GM21423 (cell line): ENCODE measurements around the gene PCBD1.
"Not testable (repeated sequence)": the region's sequence is repeated elsewhere in the genome, so short reads cannot be mapped to it uniquely, and the experiment has no call there.

Source experiments
- ATAC-seq: cut with Tn5 transposase; IDR thresholded peaks from one replicate; pipeline ENCODE4 v1.9.1; 2021; ENCODE audit warnings: mild to moderate bottlenecking, moderate library complexity; ENCODE audit not compliant: unreplicated experiment

PCBD1 gene

DNA sequence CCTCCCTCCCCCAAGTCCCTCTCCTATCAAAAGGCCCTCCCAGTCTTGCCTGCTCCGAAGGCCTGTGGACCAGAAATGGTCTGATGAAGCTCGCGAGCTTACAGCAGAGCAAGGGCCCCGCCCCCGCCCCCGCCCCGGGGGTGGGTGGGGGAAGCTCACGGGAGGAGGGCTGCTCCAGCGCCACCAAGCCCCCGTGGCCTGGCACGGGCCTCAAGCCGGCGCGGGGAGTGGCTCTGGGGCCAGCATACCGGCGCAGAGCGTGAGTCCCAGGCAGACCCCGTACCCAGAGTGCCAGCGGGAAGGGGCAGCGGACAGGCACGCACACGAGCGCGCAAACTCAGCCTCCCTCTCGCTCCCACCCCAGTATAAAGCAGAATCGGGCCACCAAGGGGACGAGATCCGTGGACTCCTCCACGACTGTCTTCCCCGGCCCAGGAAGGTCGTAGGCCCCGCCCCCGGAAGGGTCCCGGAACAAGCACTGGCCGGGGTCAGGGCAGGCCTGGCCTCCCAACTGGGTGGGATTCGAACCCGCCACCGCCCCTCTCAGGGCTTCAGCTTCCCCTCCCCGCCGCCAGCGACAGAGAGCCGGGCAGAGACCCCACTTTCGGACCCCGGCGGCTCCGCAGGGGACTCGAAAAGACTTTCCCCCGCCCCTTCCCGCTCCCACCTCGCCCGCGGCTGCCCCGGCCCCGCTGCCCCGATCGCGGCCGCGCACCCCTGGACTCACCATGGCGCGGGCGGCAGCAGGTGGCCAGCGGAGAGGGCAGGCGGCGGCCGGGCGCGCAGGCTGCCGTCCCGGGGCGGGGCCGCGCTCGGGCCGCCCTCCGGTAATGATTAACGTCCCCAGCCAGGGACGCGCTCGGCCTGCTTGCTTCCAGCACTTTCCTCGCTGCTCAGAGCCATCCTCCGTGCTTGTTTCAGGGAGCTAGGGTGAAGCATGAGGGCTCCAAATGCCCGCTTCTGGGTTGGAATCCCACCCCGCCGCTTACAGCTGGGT is at the start of gene PCBD1:
PCBD1 (minus strand) TSS at position 762 of the 997 bp plus-strand sequence; CDS start at position 730, 32 bp downstream.
- peak; percentile 84 for ATAC-seq

DNA sequence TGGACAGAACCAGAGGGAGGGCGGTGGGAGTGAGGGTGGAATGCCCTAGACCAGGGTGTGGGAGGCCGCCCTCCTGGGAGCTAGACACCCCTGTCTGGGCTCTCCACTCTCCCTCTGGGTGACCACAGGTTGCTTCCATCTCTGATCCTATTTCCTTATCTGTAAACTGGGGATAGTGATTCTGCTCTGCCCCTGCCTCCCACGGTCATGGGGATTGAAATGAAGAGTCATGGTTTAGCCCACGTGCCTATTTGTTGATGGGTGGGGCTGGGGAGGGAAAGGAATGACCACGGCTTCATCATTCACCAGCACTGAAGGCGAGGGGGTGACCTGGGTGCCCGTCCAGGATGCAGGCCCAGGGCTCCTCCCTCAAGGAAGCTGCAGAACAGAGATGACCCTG is 49.3 kb upstream of the PCBD1 start:
- ATAC-seq, result no peak

DNA sequence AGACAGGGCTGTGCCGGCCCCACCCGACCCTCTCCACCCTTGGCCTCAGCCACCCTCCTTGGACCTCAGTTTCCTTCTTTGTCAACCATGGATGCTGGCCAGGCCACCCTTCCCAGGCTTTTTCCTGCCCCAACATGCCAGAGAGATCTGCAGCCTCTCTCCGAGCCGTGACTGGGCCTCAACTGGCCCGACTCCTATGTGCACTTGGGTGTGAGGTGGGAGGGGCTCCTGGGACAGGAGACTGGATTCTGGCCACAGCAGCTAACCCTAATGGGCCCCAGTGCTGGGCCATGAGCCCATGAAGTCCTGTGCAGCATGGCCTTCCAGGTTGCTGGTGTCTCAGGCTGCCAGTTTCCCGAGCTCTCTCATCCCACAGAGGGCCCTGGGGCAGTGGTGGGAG is 47.7 kb upstream of the PCBD1 start:
- no peak for ATAC-seq

DNA sequence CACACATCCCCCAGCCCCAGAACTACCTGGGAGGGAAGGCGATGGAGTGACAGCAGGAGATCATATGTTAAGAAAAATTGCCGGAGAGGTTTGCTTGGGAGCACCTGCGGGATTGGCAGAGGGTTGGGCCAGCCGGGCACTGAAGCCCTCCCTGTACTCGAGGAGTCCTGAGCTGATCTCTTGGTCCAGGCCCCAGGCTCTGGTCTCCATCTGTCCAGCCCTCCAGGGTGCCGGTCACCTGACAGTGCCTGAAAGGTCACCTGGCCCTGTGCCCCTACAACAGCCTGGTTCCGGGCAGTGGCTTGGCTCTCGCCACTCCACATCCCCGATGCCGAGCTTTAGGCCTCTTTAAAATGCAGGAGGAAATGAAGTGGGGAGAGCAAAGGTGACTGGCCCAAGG is 47.3 kb upstream of the PCBD1 start:
- ATAC-seq, result no peak

DNA sequence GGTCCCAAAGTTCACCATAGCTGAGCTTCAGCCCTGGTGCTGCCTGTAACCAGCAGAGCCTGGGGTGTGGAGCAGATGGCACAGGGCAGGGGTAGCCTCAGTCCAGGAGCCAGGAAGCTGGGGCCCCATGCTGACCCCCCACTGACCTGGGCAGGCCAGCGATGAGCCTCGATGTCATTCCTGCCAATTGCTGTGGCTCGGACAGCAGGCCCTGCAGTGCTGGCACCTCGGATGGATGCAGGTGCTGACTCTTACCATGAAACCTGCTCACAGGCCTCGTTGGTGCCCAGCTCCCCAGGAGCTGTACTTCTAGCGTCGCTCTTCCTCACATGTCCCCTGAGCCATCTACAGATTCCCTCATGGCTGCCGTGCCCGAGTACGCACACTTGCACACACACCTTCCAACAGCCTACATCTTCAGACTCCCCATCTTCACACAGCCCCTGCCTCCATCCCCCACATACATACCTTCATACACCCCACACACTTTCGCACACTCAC is 46.8 kb upstream of the PCBD1 start:
- no peak for ATAC-seq

DNA sequence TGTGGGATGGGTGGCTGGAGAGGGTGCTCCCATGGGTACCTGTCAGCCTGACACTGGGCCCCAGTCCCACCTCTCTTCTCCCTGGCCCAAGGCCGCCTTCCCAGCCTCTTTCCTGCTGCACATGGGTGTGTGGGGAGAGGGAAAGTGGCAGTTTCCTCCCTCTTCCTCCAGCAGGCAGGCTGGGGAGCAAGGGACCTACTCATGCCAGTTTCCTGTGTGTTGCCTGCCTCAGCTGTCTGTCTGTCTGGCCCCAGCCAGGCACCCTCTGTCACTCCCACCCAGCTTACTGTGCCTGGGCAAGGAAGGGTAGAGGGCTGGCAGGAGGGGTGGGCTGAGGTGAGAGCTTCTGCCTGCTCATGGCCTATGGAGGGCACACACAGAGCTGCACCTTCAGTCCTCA is 46.3 kb upstream of the PCBD1 start:
- ATAC-seq, result no peak

DNA sequence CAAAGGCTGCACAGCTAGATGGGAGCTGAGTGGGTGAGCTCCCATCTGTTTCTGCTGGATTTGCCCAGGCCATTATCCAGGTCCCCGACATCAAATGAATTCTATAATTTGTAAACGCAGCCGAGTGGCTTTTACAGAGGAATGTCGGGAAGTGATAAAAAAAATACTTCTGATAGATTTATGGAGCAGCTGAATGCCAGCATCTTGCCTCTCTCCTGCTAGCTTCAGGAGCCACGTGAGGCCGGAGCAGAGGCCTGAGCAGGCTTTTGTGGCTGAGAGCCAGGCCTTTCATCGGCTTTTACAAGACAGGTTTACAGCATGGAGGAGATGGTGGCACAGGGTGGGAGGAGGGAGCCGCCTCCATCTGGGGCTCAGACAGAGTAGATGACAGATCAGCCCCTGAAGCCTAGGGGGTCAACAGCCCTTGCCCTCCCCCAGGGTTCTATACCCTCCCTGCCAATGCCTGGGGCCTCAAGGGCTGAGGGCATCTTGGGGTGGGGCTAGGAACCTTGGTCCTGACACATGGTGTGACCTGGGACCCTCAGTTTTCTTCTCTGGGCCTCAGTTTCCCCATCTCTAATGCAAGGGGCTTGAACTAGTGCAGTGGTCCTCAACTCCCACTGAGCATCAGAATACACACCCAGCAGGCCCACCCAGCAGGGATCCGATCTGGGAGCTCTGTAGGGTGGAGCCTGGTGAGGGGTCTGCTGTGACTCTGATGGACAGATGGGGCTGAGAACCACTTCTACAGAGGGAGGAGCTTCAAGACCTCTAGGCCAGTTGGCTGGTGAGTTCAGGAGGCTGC is 44.2 kb upstream of the PCBD1 start:
- ATAC-seq, result no peak

DNA sequence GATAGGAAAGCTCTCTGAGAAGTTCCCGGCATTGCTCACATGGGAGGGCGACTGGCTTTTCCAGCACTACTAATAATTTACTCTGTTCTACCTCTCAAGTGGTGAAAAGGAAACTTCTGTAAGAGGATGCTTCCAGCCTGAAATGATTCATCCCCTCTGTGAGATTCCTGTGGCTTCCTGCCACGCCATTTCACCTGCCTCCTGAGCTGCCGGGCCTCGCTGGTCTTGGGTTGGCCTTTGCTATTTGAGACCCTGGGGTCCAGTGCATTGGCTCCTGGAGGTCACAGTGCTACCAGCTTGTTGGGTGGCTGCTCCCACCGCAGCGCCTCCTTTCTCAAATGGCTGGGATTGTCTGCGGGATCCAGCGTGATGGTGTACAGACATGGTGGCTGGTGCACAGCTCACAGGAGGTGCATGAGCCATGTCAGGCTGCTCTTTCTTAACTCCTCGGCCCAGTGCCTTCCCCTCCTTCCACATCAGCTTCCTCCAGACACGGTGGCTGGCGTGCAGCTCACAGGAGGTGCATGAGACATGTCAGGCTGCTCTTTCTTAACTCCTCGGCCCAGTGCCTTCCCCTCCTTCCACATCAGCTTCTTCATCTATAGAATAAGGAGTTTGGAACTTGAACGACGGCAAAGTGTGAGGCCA is 42.9 kb upstream of the PCBD1 start:
- ATAC-seq, result no peak

DNA sequence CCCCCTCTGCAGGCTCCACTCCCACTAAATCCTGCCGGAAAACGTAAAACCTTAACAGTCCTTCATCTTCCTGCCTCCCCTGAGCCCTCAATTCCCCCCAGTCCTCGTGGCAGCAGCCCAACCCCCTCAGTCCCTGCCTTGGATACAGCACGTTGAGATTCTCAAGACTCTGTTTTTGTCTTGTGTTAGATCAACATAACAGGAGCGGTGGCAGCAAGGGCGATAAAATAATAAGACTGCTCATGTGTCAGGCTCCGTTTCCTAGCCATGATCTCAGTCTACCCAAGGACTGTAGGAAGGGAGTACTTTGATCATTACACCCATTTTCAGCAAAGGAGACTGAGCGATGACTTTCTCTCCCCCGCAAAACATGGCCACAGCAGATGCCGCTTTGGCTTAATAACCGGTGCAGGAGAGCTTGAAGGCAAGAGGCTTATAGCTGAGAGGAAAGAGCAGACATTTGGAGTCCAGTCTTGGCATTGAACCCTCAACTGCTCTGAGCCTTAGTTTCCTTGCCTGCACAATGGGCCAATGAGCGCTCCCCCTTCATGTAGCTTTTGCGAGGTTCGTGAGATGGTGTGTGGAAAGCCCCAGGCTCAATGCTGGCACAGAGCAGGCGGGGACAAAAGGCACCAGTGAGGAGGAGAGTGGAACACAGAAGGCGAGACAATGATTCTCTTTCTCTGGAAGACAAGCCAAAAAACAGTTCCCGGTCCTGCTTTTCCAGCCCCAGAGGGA is 42.1 kb upstream of the PCBD1 start:
- no peak for ATAC-seq

DNA sequence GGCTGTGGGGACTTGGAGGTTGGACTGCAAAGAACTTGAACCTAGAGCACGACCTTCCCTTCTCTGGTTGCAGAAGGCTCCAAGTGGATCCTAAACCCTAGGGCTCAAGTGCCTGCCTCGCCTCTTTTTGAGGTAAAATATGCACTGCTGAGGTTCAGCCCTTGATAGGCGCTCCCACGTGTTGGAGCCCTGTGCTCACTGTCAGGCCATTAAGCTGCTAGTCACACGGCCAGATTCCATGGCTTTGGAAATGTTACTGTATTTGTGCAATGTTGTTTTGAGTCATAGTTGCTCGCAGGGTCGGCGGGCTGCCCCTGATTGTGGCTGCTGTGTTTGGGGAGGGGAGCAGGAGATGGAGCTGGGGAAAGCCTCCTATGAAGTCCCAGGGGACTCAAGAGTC is 39.8 kb upstream of the PCBD1 start:
- no peak for ATAC-seq

DNA sequence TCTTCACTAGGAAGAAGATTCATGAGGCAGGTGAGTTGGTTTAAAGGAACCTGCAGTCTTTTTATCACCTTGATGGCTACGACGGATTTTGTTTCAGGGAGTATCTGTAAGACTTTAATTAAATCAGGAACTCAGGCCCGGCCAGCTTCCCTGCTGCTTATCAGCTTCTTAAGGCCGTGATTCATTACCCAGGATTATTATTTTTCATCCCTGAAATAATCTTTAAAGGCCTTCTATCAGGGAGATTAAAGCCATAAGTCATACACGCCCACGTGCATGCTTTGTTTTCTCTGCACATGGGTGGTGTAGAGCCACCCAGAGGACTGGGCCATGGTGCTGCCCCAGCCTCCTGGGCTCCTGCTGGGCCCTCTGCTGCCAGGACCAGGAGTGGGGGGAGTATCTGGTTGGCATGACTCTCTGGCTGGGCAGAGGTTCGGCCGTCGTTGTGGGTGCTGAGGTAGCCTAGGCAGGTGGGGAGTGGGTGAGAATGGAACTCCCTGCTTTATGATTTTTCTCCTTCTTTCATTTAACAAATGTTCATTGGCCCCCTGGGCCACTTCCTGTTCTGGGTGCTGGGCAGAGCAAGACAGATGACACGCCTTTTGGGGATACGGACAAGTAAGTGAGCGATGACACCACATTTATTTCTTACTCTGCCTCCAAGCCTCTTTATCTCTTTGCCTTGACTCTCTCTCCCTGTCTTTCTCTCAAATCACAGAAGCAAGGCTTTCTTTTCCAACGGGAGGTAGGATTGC is 39.0 kb upstream of the PCBD1 start:
- no peak for ATAC-seq

DNA sequence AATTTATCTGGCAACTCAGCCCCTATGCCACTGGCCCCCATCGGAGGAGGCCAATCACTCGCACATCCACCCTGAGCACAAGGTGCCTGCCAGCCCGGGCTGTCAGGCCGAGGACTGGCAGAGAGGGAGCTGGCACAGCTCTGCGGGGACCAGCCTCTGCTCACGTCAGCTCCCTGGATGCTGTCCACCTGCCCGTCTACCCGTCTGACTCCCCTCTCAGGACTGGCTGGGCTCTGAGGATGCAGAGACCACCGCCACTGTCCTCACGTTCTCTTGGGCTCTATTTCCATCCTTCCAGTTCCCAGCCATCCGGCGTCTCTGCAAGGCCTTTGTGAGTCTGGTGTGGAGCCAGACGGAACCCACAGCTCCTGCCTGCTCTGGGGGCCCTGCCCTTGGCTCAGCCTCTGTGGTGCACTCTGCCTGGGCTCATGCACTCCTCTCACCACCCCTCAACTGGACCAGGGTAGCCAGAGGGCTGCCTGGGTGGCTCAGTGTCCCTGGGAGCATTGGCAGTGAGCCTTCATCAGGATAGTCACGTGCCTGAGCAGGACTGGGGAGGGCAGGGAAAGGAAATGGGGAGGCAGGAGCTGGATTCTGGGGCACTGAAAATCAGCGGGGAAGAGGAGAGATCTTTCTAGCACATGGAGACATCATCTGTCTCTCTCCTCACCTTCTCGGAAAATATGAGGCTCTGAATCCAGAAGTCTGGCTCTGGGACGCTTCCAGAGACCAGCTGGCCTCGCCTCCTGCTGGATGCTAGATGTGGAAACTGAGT is 38.0 kb upstream of the PCBD1 start:
- ATAC-seq, result no peak

DNA sequence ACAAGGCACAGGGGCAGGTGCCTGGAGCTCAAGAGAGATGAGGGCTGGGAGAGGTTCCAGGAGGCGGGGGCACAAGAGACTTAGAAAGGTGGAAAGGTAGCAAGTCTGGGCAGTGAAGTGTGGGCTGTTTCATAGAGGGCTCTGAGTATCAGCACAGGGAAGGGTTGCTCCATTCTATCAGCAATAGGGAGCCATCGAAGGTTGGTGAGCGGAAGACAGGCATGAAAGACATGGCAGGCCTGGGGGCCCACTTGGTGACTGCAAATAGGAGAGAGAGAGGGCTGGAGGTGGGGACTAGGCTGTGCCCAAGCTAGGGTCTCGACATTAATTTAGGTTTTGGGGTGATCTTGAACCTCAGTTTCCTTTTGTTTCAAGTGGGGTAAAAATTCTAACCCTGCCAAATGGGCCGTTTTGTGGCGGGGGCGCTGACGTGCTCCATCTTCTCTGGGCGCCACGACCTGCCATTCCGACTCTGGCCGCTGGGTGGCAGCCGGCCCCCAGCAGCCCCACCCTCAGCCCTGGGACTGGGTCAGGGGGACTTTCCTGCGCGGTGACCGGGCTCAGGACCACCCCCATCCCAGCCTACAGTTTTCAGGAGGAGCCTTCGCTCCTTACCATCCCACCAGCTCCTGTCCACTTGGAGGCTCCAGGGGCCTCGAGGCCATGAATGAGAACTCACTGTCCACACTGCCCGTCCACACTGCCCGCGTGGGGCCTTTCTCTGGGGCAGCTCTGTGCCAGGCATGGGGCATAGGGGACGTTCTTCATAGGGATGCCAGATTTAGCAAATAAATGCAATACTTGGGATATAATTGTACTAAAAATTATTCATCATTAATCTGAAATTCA is 37.2 kb upstream of the PCBD1 start:
- no peak for ATAC-seq

DNA sequence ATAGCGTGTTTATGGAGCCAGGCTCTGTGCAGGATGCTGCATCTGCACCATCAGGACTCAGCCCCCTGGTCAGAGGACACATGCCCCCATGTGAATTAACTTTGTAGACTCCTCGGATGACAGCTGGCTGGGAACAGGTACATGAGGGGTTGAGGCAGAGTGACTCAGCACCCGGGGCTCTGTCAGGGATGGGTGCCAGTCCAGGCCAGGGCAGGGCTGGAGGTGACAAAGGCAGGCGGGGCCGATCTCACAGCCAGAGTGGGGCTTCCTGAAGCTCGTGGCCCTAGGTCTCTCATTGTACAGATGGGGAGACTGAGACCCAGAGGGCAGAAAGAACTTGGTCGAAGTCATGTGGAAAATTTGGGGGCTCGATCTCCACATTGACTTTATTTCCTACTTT is 35.3 kb upstream of the PCBD1 start:
- no peak for ATAC-seq

DNA sequence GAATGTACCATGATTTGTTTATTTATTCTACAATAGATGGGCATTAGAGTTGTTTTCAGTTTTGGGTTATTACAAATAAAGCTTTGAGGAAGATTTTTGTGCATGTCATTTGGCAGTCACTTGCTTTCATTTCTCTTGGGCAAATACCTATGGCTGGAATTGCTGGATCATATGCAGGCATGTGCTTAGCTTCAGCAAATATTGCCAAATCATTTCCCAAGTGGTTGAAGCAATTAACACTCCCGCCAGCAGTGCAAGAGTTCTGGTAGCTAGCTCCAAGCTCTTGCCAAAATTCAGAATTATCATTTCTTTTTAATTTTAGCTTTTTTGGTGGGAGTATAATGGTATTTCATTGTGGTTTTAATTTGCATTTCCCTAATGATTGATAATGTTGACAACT is 32.9 kb upstream of the PCBD1 start:
- ATAC-seq, result no peak

DNA sequence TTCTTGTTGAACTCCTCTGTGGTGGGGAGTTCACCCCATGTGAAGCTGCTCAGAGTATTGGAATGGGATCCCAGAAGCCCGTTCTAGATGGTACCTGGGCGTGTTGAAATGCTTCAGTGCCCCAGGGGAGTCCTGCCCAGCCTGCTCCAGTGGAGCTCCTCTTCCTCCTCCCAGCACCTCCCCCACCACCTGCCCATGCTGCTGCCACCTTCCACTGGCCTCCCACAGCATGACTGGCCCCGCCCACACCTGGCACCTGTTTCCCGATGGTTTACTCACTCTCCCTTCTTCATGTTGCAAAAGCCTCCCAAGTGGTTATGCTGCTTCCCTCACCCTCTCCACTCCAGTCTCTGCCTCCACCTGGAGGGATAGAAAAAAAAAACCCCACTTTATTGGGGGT is 32.2 kb upstream of the PCBD1 start:
- no peak for ATAC-seq

DNA sequence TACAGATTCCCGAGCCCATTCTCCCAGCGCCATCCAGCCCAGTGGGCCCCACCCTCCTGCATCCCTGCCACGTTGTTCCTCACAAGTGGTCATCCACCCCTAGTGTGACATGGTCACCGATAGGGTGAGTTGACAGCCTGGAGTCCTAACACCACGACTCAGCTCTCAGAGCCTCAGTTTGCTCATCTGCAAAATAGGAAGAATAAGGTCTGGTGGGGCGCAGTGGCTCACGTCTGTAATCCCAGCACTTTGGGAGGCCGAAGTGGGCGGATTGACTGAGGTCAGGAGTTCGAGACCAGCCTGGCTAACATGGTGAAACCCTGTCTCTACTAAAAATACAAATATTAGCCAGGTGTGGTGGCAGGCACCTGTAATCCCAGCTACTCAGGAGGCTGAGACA is 31.5 kb upstream of the PCBD1 start:
- not testable (repeated sequence) for ATAC-seq
